ENCODE measurements around the gene CLDN4. TPM values are rescaled to one million over a fixed set of nuclear protein-coding genes. Genes with fewer than 3 reads are reported as not detected.

The CLDN4 gene
- total RNA-seq, 1 experiment from 2014 or later: not detected

GRCh38 chr7:73799282-73800141 lies 31.3 kb upstream of the CLDN4 start:
- no peak overlapping the region for H3K4me3 ChIP-seq (ENCODE audit: low read length)
- no peaks in the 10 kb centered on the region for H3K9me2 ChIP-seq (replicated peaks; ENCODE audit: insufficient read depth, low read length)
- no peak overlapping the region for H3K4me2 ChIP-seq (ENCODE audit: low read depth, low read length, poor library complexity, severe bottlenecking)
- H3K9ac ChIP-seq (ENCODE audit: low read length): no peak overlapping the region
- no peaks in the 10 kb centered on the region for H3K79me2 ChIP-seq (ENCODE audit: low read length)
- H2AFZ ChIP-seq (ENCODE audit: low read length): no peak overlapping the region
- H4K20me1 ChIP-seq (ENCODE audit: insufficient read depth, low read depth, low read length): no peaks in the 10 kb centered on the region
- H3K36me3 ChIP-seq (ENCODE audit: insufficient read depth, low read length): no peaks in the 10 kb centered on the region
- no peaks in the 10 kb centered on the region for H3K9me3 ChIP-seq (ENCODE audit: low read length)
- H3K4me1 ChIP-seq (ENCODE audit: low read length): no peaks in the 10 kb centered on the region
- no peak for DNase-seq
- H3K27ac ChIP-seq (ENCODE audit: low read length): no peak overlapping the region
- H3K27me3 ChIP-seq (ENCODE audit: low read length): no peaks in the 10 kb centered on the region

GRCh38 chr7:73801577-73801976 lies 29.2 kb upstream of the CLDN4 start:
- H3K9ac ChIP-seq (ENCODE audit: low read length): no peak overlapping the region
- no peak overlapping the region for H3K4me2 ChIP-seq (ENCODE audit: low read depth, low read length, poor library complexity, severe bottlenecking)
- H3K36me3 ChIP-seq (ENCODE audit: insufficient read depth, low read length): no peaks in the 10 kb centered on the region

GRCh38 chr7:73802459-73802858 lies 28.3 kb upstream of the CLDN4 start:
- Histone ChIP-seq H3K9me3 (ENCODE audit: low read length) (no peaks in the 10 kb centered on the region), H3K36me3 (ENCODE audit: insufficient read depth, low read length) (no peaks in the 10 kb centered on the region), H3K79me2 (ENCODE audit: low read length) (no peaks in the 10 kb centered on the region), H3K4me3 (ENCODE audit: low read length) (no peak overlapping the region), H3K27ac (ENCODE audit: low read length) (no peak overlapping the region), H3K27me3 (ENCODE audit: low read length) (no peaks in the 10 kb centered on the region), H3K9me2 (replicated peaks; ENCODE audit: insufficient read depth, low read length) (no peaks in the 10 kb centered on the region), H3K9ac (ENCODE audit: low read length) (no peak overlapping the region), H2AFZ (ENCODE audit: low read length) (no peak overlapping the region), H3K4me1 (ENCODE audit: low read length) (no peaks in the 10 kb centered on the region), H4K20me1 (ENCODE audit: insufficient read depth, low read depth, low read length) (no peaks in the 10 kb centered on the region), H3K4me2 (ENCODE audit: low read depth, low read length, poor library complexity, severe bottlenecking) (no peak overlapping the region)
- no peak for DNase-seq

More at GRCh38 chr7:73801577-73801976, 29.2 kb upstream of the CLDN4 start:
- Histone ChIP-seq H3K9me2 (replicated peaks; ENCODE audit: insufficient read depth, low read length) (no peaks in the 10 kb centered on the region), H3K9me3 (ENCODE audit: low read length) (no peaks in the 10 kb centered on the region), H3K27me3 (ENCODE audit: low read length) (no peaks in the 10 kb centered on the region), H3K4me1 (ENCODE audit: low read length) (no peaks in the 10 kb centered on the region), H3K4me3 (ENCODE audit: low read length) (no peak overlapping the region), H2AFZ (ENCODE audit: low read length) (no peak overlapping the region), H3K27ac (ENCODE audit: low read length) (no peak overlapping the region), H4K20me1 (ENCODE audit: insufficient read depth, low read depth, low read length) (no peaks in the 10 kb centered on the region), H3K79me2 (ENCODE audit: low read length) (no peaks in the 10 kb centered on the region)
- no peak for DNase-seq

- H2AFZ ChIP-seq (ENCODE audit: low read length): no peak overlapping the region
- H3K4me3 ChIP-seq (ENCODE audit: low read length): no peak overlapping the region
- H3K36me3 ChIP-seq (ENCODE audit: insufficient read depth, low read length): no peaks in the 10 kb centered on the region
- no peak overlapping the region for H3K27ac ChIP-seq (ENCODE audit: low read length)
- H3K79me2 ChIP-seq (ENCODE audit: low read length): no peaks in the 10 kb centered on the region
- no peaks in the 10 kb centered on the region for H3K9me2 ChIP-seq (replicated peaks; ENCODE audit: insufficient read depth, low read length)
- no peaks in the 10 kb centered on the region for H3K9me3 ChIP-seq (ENCODE audit: low read length)
- no peak overlapping the region for H3K9ac ChIP-seq (ENCODE audit: low read length)
- H4K20me1 ChIP-seq (ENCODE audit: insufficient read depth, low read depth, low read length): no peaks in the 10 kb centered on the region
- no peak overlapping the region for H3K4me2 ChIP-seq (ENCODE audit: low read depth, low read length, poor library complexity, severe bottlenecking)
- H3K4me1 ChIP-seq (ENCODE audit: low read length): no peaks in the 10 kb centered on the region
- no peak for DNase-seq
- no peaks in the 10 kb centered on the region for H3K27me3 ChIP-seq (ENCODE audit: low read length)
Measured at GRCh38 chr7:73809467-73809951, 21.3 kb upstream of the CLDN4 start.

- H3K9ac ChIP-seq (ENCODE audit: low read length): no peak overlapping the region
- no peaks in the 10 kb centered on the region for H4K20me1 ChIP-seq (ENCODE audit: insufficient read depth, low read depth, low read length)
- H3K9me3 ChIP-seq (ENCODE audit: low read length): no peaks in the 10 kb centered on the region
- no peaks in the 10 kb centered on the region for H3K4me1 ChIP-seq (ENCODE audit: low read length)
- no peaks in the 10 kb centered on the region for H3K9me2 ChIP-seq (replicated peaks; ENCODE audit: insufficient read depth, low read length)
- no peak overlapping the region for H3K4me2 ChIP-seq (ENCODE audit: low read depth, low read length, poor library complexity, severe bottlenecking)
- H3K79me2 ChIP-seq (ENCODE audit: low read length): no peaks in the 10 kb centered on the region
- H2AFZ ChIP-seq (ENCODE audit: low read length): no peak overlapping the region
- H3K4me3 ChIP-seq (ENCODE audit: low read length): no peak overlapping the region
- no peak for DNase-seq
- no peaks in the 10 kb centered on the region for H3K36me3 ChIP-seq (ENCODE audit: insufficient read depth, low read length)
- H3K27me3 ChIP-seq (ENCODE audit: low read length): no peaks in the 10 kb centered on the region
- H3K27ac ChIP-seq (ENCODE audit: low read length): no peak overlapping the region
Measured at GRCh38 chr7:73810998-73811360, 19.8 kb upstream of the CLDN4 start.

- no peaks in the 10 kb centered on the region for H3K9me3 ChIP-seq (ENCODE audit: low read length)
- H3K27me3 ChIP-seq (ENCODE audit: low read length): no peaks in the 10 kb centered on the region
- H3K4me1 ChIP-seq (ENCODE audit: low read length): no peaks in the 10 kb centered on the region
- DNase-seq: peak; percentile 83
- H3K9me2 ChIP-seq (replicated peaks; ENCODE audit: insufficient read depth, low read length): no peaks in the 10 kb centered on the region
- no peak overlapping the region for H2AFZ ChIP-seq (ENCODE audit: low read length)
- H3K79me2 ChIP-seq (ENCODE audit: low read length): no peaks in the 10 kb centered on the region
- no peak overlapping the region for H3K4me3 ChIP-seq (ENCODE audit: low read length)
- H4K20me1 ChIP-seq (ENCODE audit: insufficient read depth, low read depth, low read length): no peaks in the 10 kb centered on the region
- no peaks in the 10 kb centered on the region for H3K36me3 ChIP-seq (ENCODE audit: insufficient read depth, low read length)
- H3K27ac ChIP-seq (ENCODE audit: low read length): no peak overlapping the region
- H3K9ac ChIP-seq (ENCODE audit: low read length): no peak overlapping the region
- no peak overlapping the region for H3K4me2 ChIP-seq (ENCODE audit: low read depth, low read length, poor library complexity, severe bottlenecking)
Measured at GRCh38 chr7:73811760-73812168, 19.0 kb upstream of the CLDN4 start.

GRCh38 chr7:73812996-73813395 lies 17.8 kb upstream of the CLDN4 start:
- Histone ChIP-seq H3K36me3 (ENCODE audit: insufficient read depth, low read length) (no peaks in the 10 kb centered on the region), H4K20me1 (ENCODE audit: insufficient read depth, low read depth, low read length) (no peaks in the 10 kb centered on the region), H3K4me3 (ENCODE audit: low read length) (no peak overlapping the region), H3K4me2 (ENCODE audit: low read depth, low read length, poor library complexity, severe bottlenecking) (no peak overlapping the region), H3K9me2 (replicated peaks; ENCODE audit: insufficient read depth, low read length) (no peaks in the 10 kb centered on the region), H3K27ac (ENCODE audit: low read length) (no peak overlapping the region), H2AFZ (ENCODE audit: low read length) (no peak overlapping the region), H3K4me1 (ENCODE audit: low read length) (no peaks in the 10 kb centered on the region), H3K27me3 (ENCODE audit: low read length) (no peaks in the 10 kb centered on the region), H3K79me2 (ENCODE audit: low read length) (no peaks in the 10 kb centered on the region), H3K9ac (ENCODE audit: low read length) (no peak overlapping the region), H3K9me3 (ENCODE audit: low read length) (no peaks in the 10 kb centered on the region)
- no peak for DNase-seq

GRCh38 chr7:73815436-73815835 lies 15.4 kb upstream of the CLDN4 start:
- no peak overlapping the region for H3K27ac ChIP-seq (ENCODE audit: low read length)
- H3K9me3 ChIP-seq (ENCODE audit: low read length): no peaks in the 10 kb centered on the region
- H4K20me1 ChIP-seq (ENCODE audit: insufficient read depth, low read depth, low read length): no peaks in the 10 kb centered on the region
- no peak overlapping the region for H3K4me3 ChIP-seq (ENCODE audit: low read length)
- no peaks in the 10 kb centered on the region for H3K27me3 ChIP-seq (ENCODE audit: low read length)
- H3K9me2 ChIP-seq (replicated peaks; ENCODE audit: insufficient read depth, low read length): no peaks in the 10 kb centered on the region
- H3K4me2 ChIP-seq (ENCODE audit: low read depth, low read length, poor library complexity, severe bottlenecking): no peak overlapping the region
- no peak overlapping the region for H3K9ac ChIP-seq (ENCODE audit: low read length)
- H3K36me3 ChIP-seq (ENCODE audit: insufficient read depth, low read length): no peaks in the 10 kb centered on the region
- no peaks in the 10 kb centered on the region for H3K79me2 ChIP-seq (ENCODE audit: low read length)
- no peaks in the 10 kb centered on the region for H3K4me1 ChIP-seq (ENCODE audit: low read length)
- no peak overlapping the region for H2AFZ ChIP-seq (ENCODE audit: low read length)
- no peak for DNase-seq

Measured in Karpas-422 (cell line).